ENCODE results near the gene SPEN. TPM values are rescaled to one million over a fixed set of nuclear protein-coding genes. Genes with fewer than 3 reads are reported as not detected.

The SPEN gene
- total and polyA plus RNA-seq, 4 donors: 10.7 to 82.3 (median 36.8) TPM

- DNase-seq: no peak
- 97 to 98% methylated on average over 19 of the region's 19 CpGs for WGBS, 2 donors
- TF ChIP-seq, protein P1, sequence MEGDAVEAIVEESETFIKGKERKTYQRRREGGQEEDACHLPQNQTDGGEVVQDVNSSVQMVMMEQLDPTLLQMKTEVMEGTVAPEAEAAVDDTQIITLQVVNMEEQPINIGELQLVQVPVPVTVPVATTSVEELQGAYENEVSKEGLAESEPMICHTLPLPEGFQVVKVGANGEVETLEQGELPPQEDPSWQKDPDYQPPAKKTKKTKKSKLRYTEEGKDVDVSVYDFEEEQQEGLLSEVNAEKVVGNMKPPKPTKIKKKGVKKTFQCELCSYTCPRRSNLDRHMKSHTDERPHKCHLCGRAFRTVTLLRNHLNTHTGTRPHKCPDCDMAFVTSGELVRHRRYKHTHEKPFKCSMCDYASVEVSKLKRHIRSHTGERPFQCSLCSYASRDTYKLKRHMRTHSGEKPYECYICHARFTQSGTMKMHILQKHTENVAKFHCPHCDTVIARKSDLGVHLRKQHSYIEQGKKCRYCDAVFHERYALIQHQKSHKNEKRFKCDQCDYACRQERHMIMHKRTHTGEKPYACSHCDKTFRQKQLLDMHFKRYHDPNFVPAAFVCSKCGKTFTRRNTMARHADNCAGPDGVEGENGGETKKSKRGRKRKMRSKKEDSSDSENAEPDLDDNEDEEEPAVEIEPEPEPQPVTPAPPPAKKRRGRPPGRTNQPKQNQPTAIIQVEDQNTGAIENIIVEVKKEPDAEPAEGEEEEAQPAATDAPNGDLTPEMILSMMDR (IDR thresholded peaks at IDR 0.05; ENCODE audit: control extremely low read depth, extremely low read depth): no peak
- Histone ChIP-seq H3K27me3 (ENCODE audit: control insufficient read depth in 3 of 3, insufficient read depth in 3 of 3, low read length in 2 of 3) (no peaks in the 10 kb centered on the region), H3K4me3 (no peak overlapping the region), H3K27ac (ENCODE audit: low read depth in 1 of 2, low read length in 1 of 2) (no peak overlapping the region), H3K9ac (ENCODE audit: insufficient read depth in 1 of 2, low read length in 2 of 2) (no peak overlapping the region), H3K4me1 (ENCODE audit: control insufficient read depth in 5 of 5, insufficient read depth in 5 of 5, low read length in 5 of 5) (no peaks in the 10 kb centered on the region), H3K9me3 (ENCODE audit: control insufficient read depth in 4 of 4, insufficient read depth in 3 of 4, low read length in 3 of 4) (no peaks in the 10 kb centered on the region), H3K36me3 (ENCODE audit: control insufficient read depth in 4 of 4, insufficient read depth in 4 of 4, low read length in 4 of 4) (peaks cover 48 to 75% (median 56%) of the 10 kb centered on the region in 4 donors)
- ATAC-seq (ENCODE audit: insufficient read depth, low FRiP score): no peak
Measured at GRCh38 chr1:15931884-15932283, 84.4 kb downstream of the SPEN start.

DNA sequence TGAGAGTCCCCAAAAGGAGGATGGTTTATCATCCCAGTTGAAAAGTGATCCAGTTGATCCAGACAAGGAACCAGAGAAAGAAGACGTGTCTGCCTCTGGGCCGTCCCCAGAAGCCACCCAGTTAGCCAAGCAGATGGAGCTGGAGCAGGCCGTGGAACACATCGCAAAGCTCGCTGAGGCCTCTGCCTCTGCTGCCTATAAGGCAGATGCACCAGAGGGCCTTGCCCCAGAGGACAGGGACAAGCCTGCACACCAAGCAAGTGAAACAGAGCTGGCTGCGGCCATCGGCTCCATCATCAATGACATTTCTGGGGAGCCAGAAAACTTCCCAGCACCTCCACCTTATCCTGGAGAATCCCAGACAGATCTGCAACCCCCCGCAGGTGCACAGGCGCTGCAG is 85.1 kb downstream of the SPEN start:
- H3K36me3 ChIP-seq (ENCODE audit: control insufficient read depth in 4 of 4, insufficient read depth in 4 of 4, low read length in 4 of 4): peaks cover 53 to 82% (median 57%) of the 10 kb centered on the region in 4 donors

DNA sequence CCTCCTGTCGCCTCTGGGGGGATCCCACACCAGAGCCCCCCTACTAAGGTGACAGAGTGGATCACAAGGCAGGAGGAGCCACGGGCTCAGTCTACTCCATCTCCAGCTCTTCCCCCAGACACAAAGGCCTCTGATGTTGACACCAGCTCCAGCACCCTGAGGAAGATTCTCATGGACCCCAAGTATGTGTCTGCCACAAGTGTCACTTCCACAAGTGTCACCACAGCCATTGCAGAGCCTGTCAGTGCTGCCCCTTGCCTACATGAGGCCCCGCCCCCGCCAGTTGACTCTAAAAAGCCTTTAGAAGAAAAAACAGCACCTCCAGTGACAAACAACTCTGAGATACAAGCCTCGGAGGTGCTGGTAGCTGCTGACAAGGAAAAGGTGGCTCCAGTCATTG is 86.2 kb downstream of the SPEN start:
- no peak for DNase-seq

More for the DNA sequence above, 85.1 kb downstream of the SPEN start:
- ATAC-seq (ENCODE audit: insufficient read depth, low FRiP score) (no peak), DNase-seq (no peak)
- Histone ChIP-seq H3K27me3 (ENCODE audit: control insufficient read depth in 3 of 3, insufficient read depth in 3 of 3, low read length in 2 of 3) (no peaks in the 10 kb centered on the region), H3K9ac (ENCODE audit: insufficient read depth in 1 of 2, low read length in 2 of 2) (no peak overlapping the region), H3K9me3 (ENCODE audit: control insufficient read depth in 4 of 4, insufficient read depth in 3 of 4, low read length in 3 of 4) (no peaks in the 10 kb centered on the region), H3K4me1 (ENCODE audit: control insufficient read depth in 5 of 5, insufficient read depth in 5 of 5, low read length in 5 of 5) (peaks cover 0 to under 1% (median 0%) of the 10 kb centered on the region in 5 donors), H3K27ac (ENCODE audit: low read depth in 1 of 2, low read length in 1 of 2) (no peak overlapping the region), H3K4me3 (no peak overlapping the region)
- WGBS, 2 donors: 96 to 99% methylated on average over 9 of the region's 9 CpGs
- TF ChIP-seq, protein P1 (IDR thresholded peaks at IDR 0.05; ENCODE audit: control extremely low read depth, extremely low read depth): no peak

More for the DNA sequence above, 86.2 kb downstream of the SPEN start:
- Histone ChIP-seq H3K9ac (ENCODE audit: insufficient read depth in 1 of 2, low read length in 2 of 2) (no peak overlapping the region), H3K9me3 (ENCODE audit: control insufficient read depth in 4 of 4, insufficient read depth in 3 of 4, low read length in 3 of 4) (no peaks in the 10 kb centered on the region), H3K36me3 (ENCODE audit: control insufficient read depth in 4 of 4, insufficient read depth in 4 of 4, low read length in 4 of 4) (peaks cover 48 to 82% (median 53%) of the 10 kb centered on the region in 4 donors), H3K4me1 (ENCODE audit: control insufficient read depth in 5 of 5, insufficient read depth in 5 of 5, low read length in 5 of 5) (peaks cover 0 to 6% (median 1%) of the 10 kb centered on the region in 5 donors), H3K27me3 (ENCODE audit: control insufficient read depth in 3 of 3, insufficient read depth in 3 of 3, low read length in 2 of 3) (no peaks in the 10 kb centered on the region), H3K27ac (ENCODE audit: low read depth in 1 of 2, low read length in 1 of 2) (no peak overlapping the region), H3K4me3 (no peak overlapping the region)
- TF ChIP-seq, protein P1 (IDR thresholded peaks at IDR 0.05; ENCODE audit: control extremely low read depth, extremely low read depth): no peak
- no peak for ATAC-seq (ENCODE audit: insufficient read depth, low FRiP score)
- WGBS, 2 donors: 93 to 97% methylated on average over 5 of the region's 5 CpGs

Data from lung (tissue), 12 donors.